Measurements from ENCODE around the gene ZNF385D. TPM values are rescaled to one million over a fixed set of nuclear protein-coding genes. Genes with fewer than 3 reads are reported as not detected.

The ZNF385D gene
- total RNA-seq, 2 donors from 2014 or later = 1.5 to 2.6 TPM

DNA sequence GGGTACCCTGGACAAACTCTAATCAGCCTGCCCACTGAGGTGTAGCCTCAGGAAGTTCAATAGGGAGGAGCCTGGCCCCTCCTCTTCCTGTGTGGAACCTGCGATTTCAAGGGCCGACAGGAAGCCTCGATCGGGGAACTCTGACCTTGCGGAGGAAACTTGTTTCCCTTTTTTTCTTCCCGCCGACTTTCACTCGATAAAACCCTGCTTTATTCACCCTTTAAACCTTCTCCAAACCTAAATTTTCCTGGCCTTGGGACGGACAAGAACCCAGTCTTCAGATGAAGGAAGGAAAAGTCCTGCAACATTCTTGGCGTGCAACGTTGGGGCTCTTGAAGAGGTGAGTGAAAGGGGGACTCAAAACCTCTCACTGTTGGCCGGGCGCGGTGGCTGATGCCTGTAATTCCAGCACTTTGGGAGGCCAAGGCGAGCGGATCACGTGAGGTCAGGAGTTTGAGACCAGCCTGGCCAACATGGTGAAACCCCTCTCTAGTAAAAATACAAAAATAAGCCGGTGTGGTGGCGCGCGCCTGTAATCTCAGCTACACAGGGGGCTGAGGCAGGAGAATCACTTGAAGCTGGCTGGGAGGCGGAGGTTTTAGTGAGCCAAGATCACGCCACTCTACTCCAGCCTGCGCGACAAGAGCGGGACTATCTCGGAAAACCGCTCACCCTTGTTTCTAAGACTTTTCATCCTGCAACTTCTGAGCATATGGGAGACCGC, 208.2 kb downstream of the ZNF385D start:
- no peaks in the 10 kb centered on the region for H3K36me3 ChIP-seq
- no peak overlapping the region for H3K27ac ChIP-seq
- H3K9ac ChIP-seq (ENCODE audit: low read depth in 2 of 2, low read length in 2 of 2) = no peak overlapping the region
- intact Hi-C loops (cut with DNase I) = no loop called here
- H3K4me3 ChIP-seq = no peak overlapping the region
- DNase-seq = no peak
- TF ChIP-seq, protein P1, sequence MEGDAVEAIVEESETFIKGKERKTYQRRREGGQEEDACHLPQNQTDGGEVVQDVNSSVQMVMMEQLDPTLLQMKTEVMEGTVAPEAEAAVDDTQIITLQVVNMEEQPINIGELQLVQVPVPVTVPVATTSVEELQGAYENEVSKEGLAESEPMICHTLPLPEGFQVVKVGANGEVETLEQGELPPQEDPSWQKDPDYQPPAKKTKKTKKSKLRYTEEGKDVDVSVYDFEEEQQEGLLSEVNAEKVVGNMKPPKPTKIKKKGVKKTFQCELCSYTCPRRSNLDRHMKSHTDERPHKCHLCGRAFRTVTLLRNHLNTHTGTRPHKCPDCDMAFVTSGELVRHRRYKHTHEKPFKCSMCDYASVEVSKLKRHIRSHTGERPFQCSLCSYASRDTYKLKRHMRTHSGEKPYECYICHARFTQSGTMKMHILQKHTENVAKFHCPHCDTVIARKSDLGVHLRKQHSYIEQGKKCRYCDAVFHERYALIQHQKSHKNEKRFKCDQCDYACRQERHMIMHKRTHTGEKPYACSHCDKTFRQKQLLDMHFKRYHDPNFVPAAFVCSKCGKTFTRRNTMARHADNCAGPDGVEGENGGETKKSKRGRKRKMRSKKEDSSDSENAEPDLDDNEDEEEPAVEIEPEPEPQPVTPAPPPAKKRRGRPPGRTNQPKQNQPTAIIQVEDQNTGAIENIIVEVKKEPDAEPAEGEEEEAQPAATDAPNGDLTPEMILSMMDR (IDR thresholded peaks at IDR 0.05) = no peak
- no peaks in the 10 kb centered on the region for H3K4me1 ChIP-seq
- no peaks in the 10 kb centered on the region for H3K27me3 ChIP-seq
- H3K9me3 ChIP-seq = no peaks in the 10 kb centered on the region

DNA sequence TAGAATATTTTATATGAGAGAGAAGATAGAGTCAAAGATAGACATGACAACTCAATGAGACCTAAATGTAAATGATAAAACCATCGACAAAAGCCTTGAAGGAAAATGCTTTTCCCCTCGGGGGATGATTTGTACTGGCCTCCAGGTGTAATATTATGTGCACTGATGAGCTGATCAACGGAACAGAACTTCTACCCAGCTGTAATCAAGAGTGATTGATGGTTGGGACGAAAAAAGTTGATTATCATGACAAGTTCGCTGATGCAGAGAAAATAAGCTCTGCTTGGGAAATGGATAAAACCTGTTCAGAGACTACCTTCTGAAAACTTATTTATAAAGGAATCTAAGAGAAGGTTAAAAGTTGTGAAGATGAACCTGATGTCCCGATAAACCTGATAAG, 210.7 kb downstream of the ZNF385D start:
- Histone ChIP-seq H3K9ac (ENCODE audit: low read depth in 2 of 2, low read length in 2 of 2) (no peak overlapping the region), H3K27me3 (no peaks in the 10 kb centered on the region), H3K4me1 (no peaks in the 10 kb centered on the region), H3K36me3 (no peaks in the 10 kb centered on the region), H3K27ac (no peak overlapping the region), H3K9me3 (no peaks in the 10 kb centered on the region), H3K4me3 (no peak overlapping the region)
- no peak for DNase-seq
- TF ChIP-seq, protein P1 (IDR thresholded peaks at IDR 0.05) = no peak
- intact Hi-C loops (cut with DNase I) = no loop called here

DNA sequence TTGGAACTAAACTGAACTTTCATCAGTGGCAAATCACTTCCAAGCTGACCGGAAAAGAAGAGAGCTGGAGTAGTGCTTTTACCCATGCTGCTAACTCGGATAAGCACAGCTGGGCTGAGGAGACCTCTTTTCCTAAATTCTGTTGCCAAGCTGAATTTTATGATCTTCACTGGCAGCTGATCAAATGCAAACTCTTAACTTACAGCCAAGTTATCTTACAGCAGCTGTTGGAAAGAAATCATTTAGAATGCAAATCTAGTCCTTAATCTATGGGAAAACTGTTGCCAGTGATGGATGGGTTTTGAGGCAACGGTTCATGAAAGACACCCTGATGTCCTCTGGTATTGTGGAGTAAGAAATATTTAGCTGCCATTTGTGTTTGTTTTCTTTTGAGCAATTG, 216.5 kb downstream of the ZNF385D start:
- H3K4me1 ChIP-seq = no peaks in the 10 kb centered on the region
- no peak overlapping the region for H3K9ac ChIP-seq (ENCODE audit: low read depth in 2 of 2, low read length in 2 of 2)
- no peak for DNase-seq
- TF ChIP-seq, protein P1 (IDR thresholded peaks at IDR 0.05) = no peak
- H3K27ac ChIP-seq = no peak overlapping the region
- H3K36me3 ChIP-seq = no peaks in the 10 kb centered on the region
- H3K4me3 ChIP-seq = no peak overlapping the region
- H3K9me3 ChIP-seq = no peaks in the 10 kb centered on the region
- no peaks in the 10 kb centered on the region for H3K27me3 ChIP-seq
- intact Hi-C loops (cut with DNase I) = no loop called here

DNA sequence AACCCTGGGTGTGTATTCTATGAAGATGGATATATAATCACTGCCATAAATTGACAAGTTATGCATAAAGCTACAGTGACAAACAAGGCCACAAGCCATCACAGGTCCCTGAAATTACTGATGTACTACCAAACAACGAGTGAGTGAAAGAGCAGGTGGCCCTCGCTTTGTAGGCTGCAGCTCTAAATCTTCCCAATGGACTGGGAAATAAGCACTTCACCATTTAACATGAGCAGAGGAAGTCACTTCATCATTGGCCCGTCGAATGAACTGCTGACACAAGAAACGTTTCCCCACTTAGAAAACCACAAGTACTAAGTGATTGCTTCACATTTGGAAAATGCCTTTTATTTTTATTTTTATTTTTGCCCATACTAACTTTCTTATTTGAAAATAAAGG, 218.0 kb downstream of the ZNF385D start:
- H3K9me3 ChIP-seq = no peaks in the 10 kb centered on the region
- intact Hi-C loops (cut with DNase I) = no loop called here
- no peak overlapping the region for H3K4me3 ChIP-seq
- H3K36me3 ChIP-seq = no peaks in the 10 kb centered on the region
- DNase-seq = no peak
- TF ChIP-seq, protein P1 (IDR thresholded peaks at IDR 0.05) = no peak
- no peak overlapping the region for H3K27ac ChIP-seq
- no peaks in the 10 kb centered on the region for H3K4me1 ChIP-seq
- H3K9ac ChIP-seq (ENCODE audit: low read depth in 2 of 2, low read length in 2 of 2) = no peak overlapping the region
- H3K27me3 ChIP-seq = no peaks in the 10 kb centered on the region

DNA sequence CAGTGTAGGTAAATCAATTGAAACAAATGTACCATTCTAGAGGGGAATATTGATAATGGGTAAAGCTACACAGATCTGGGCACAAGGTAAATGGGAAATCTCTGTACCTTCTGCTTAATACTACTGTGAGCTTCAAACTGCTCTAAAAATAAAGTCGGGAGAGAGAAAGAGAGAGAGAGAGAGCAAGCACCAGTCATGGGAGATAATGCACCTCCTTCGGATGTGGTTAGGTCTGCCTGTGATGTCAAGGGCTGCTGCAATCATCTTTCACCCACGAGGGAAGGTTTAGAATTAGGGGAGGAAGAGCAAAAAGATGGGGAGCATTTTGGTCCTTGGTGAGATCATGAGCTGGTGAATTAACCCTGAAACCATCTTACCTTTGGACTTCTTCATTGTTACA, 219.1 kb downstream of the ZNF385D start:
- intact Hi-C loops (cut with DNase I) = no loop called here
- no peak overlapping the region for H3K9ac ChIP-seq (ENCODE audit: low read depth in 2 of 2, low read length in 2 of 2)
- no peaks in the 10 kb centered on the region for H3K27me3 ChIP-seq
- no peak for DNase-seq
- TF ChIP-seq, protein P1 (IDR thresholded peaks at IDR 0.05) = no peak
- no peak overlapping the region for H3K27ac ChIP-seq
- no peaks in the 10 kb centered on the region for H3K36me3 ChIP-seq
- no peaks in the 10 kb centered on the region for H3K9me3 ChIP-seq
- H3K4me3 ChIP-seq = no peak overlapping the region
- H3K4me1 ChIP-seq = no peaks in the 10 kb centered on the region

All from colonic mucosa (tissue), 4 donors.